PFSK-1 (cell line): Measurements from ENCODE around the gene PARVB.

ENCODE experiments used
- FOXP2 ChIP-seq: optimal IDR thresholded peaks from 2 replicates; pipeline ENCODE3; 2011; ENCODE audit warnings: borderline replicate concordance, control low read depth, inconsistent platforms; ENCODE audit not compliant: insufficient read depth; ENCODE audit errors: extremely low read length, extremely low read depth
- POLR2AphosphoS5 ChIP-seq: IDR thresholded peaks from 2 replicates; pipeline ENCODE4 v1.6.1; 2012; ENCODE audit warnings: low read depth, mild to moderate bottlenecking, control low read depth, low read length, moderate library complexity
- SIN3A ChIP-seq: IDR thresholded peaks from 2 replicates; pipeline ENCODE4 v1.6.1; 2012; ENCODE audit warnings: mild to moderate bottlenecking, low read length, moderate library complexity, borderline replicate concordance; ENCODE audit not compliant: insufficient read depth
- TAF1 ChIP-seq: IDR thresholded peaks from 2 replicates; pipeline ENCODE4 v1.6.1; 2012; ENCODE audit warnings: low read length, control low read depth, borderline replicate concordance; ENCODE audit not compliant: insufficient read depth
- TF ChIP-seq, protein P1 (sequence below), 2 experiments: IDR thresholded peaks; 2 replicates each; pipeline versions ENCODE4 v1.6.1 to v1.8.0; 2011 to 2012; ENCODE audit warnings: low read depth in 2 of 2, low read length in 2 of 2, control low read depth in 1 of 2, inconsistent platforms in 1 of 2, mild to moderate bottlenecking in 1 of 2, moderate library complexity in 1 of 2; ENCODE audit not compliant: insufficient read depth in 1 of 2

The PARVB gene

DNA sequence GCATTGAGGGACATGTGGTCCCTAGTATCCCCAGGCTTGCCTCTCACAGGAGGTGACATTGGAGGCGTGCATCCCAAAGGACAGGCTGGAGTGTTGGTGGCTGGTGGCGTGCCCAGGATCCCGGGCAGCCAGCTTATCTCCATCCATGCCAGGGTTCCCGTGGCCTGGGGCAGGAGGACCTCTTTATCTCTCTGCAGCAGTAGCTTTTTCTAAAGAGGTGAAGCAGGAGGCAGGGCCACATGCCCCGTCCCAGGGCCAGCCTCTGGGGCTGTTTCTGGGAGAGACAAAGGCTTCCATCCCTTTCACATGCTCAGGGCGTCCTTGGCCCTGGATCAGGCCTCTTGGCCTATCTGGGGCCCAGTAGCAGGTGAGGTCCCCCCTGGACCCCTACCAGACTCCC, 176.3 kb downstream of the PARVB start:
- TF ChIP-seq FOXP2 (no peak), TAF1 (no peak), POLR2AphosphoS5 (no peak), SIN3A (no peak)
- TF ChIP-seq, protein P1, sequence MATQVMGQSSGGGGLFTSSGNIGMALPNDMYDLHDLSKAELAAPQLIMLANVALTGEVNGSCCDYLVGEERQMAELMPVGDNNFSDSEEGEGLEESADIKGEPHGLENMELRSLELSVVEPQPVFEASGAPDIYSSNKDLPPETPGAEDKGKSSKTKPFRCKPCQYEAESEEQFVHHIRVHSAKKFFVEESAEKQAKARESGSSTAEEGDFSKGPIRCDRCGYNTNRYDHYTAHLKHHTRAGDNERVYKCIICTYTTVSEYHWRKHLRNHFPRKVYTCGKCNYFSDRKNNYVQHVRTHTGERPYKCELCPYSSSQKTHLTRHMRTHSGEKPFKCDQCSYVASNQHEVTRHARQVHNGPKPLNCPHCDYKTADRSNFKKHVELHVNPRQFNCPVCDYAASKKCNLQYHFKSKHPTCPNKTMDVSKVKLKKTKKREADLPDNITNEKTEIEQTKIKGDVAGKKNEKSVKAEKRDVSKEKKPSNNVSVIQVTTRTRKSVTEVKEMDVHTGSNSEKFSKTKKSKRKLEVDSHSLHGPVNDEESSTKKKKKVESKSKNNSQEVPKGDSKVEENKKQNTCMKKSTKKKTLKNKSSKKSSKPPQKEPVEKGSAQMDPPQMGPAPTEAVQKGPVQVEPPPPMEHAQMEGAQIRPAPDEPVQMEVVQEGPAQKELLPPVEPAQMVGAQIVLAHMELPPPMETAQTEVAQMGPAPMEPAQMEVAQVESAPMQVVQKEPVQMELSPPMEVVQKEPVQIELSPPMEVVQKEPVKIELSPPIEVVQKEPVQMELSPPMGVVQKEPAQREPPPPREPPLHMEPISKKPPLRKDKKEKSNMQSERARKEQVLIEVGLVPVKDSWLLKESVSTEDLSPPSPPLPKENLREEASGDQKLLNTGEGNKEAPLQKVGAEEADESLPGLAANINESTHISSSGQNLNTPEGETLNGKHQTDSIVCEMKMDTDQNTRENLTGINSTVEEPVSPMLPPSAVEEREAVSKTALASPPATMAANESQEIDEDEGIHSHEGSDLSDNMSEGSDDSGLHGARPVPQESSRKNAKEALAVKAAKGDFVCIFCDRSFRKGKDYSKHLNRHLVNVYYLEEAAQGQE (IDR thresholded peaks at IDR 0.05; ENCODE audit: insufficient read depth in 1 of 2, low read depth in 2 of 2, low read length in 2 of 2), result no peak

GRCh38 chr22:44200855-44201550, 176.9 kb downstream of the PARVB start:
- TF ChIP-seq, protein P1 (IDR thresholded peaks at IDR 0.05; ENCODE audit: insufficient read depth in 1 of 2, low read depth in 2 of 2, low read length in 2 of 2), result no peak
- TF ChIP-seq FOXP2, result no peak
- TF ChIP-seq TAF1, result no peak
- no peak for TF ChIP-seq POLR2AphosphoS5

DNA sequence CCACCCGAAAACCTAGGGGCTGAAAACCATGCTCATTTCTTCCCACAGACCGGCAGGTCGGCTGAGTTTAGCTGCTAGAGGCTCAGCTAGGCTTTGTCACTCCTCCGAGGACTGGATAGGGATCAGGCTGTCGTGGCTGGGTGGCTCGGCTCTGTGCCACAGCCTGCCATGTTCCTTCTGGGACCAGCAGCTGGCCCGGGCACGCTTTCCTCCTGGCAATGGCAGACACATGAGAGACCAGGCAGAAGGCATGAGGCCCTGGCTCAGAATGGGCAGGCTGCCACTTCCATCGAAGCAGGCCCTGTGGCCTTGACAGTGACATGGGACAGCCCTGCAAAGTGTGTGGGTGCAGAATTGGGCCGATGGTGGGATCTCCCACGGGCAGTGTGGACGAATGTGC, 177.6 kb downstream of the PARVB start:
- TF ChIP-seq, protein P1 (IDR thresholded peaks at IDR 0.05; ENCODE audit: insufficient read depth in 1 of 2, low read depth in 2 of 2, low read length in 2 of 2), result no peak

- TF ChIP-seq TAF1, result no peak
- TF ChIP-seq, protein P1 (IDR thresholded peaks at IDR 0.05; ENCODE audit: insufficient read depth in 1 of 2, low read depth in 2 of 2, low read length in 2 of 2), result no peak
- no peak for TF ChIP-seq FOXP2
- no peak for TF ChIP-seq SIN3A
- TF ChIP-seq POLR2AphosphoS5, result no peak
Measured at GRCh38 chr22:44202261-44202789, 178.2 kb downstream of the PARVB start.

DNA sequence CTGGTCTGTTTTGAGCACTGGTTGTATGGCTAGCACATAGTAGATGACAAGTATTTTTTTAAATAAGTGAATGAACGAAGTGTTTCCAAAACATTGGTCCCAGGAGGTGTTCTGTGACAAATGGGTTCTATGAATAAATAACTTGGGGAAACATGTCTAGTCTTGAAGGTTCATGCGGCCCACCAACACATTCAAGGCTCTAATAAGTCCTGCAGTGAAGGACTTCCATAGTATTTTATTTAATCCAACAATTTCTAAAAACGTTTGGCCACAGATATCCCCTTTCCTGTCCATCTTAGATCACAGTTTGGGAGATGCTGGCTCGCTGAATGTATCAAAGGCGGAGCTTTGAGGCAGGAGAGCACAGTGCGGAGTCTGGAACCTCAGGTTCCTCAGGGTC, 179.1 kb downstream of the PARVB start:
- TF ChIP-seq FOXP2 (no peak), TAF1 (no peak), SIN3A (no peak), POLR2AphosphoS5 (no peak)
- TF ChIP-seq, protein P1 (IDR thresholded peaks at IDR 0.05; ENCODE audit: insufficient read depth in 1 of 2, low read depth in 2 of 2, low read length in 2 of 2), result no peak
